Measurements from ENCODE around the gene BTG1.

- TF ChIP-seq CTCF (IDR thresholded peaks at IDR 0.05 in 8 of 11, conservative IDR thresholded peaks at IDR 0.05 in 3 of 11), result no peak
- no peak for TF ChIP-seq POLR2AphosphoS5 (IDR thresholded peaks at IDR 0.05)
Observed at GRCh38 chr12:92176646-92177045, 31.0 kb upstream of the BTG1 start.
